Hindlimb muscle (tissue), 1 donor: ENCODE measurements around the gene C15orf39. TPM values are rescaled to one million over a fixed set of nuclear protein-coding genes. Genes with fewer than 3 reads are reported as not detected.
"Not testable (repeated sequence)": the region's sequence is repeated elsewhere in the genome, so short reads cannot be mapped to it uniquely, and the experiment has no call there.

Experiments
- DNase-seq: peaks from one replicate; pipeline ENCODE4 v3.0.0-alpha.2; 2013
- polyA plus RNA-seq: library from polyadenylated mRNA; unstranded; fragments of 120-200 nt; gene quantifications from one replicate; pipeline ENCODE4 v1.2.1, GENCODE V29; 2013; ENCODE audit not compliant: insufficient read length

C15orf39 gene
- polyA plus RNA-seq, result 9.7 TPM

DNA sequence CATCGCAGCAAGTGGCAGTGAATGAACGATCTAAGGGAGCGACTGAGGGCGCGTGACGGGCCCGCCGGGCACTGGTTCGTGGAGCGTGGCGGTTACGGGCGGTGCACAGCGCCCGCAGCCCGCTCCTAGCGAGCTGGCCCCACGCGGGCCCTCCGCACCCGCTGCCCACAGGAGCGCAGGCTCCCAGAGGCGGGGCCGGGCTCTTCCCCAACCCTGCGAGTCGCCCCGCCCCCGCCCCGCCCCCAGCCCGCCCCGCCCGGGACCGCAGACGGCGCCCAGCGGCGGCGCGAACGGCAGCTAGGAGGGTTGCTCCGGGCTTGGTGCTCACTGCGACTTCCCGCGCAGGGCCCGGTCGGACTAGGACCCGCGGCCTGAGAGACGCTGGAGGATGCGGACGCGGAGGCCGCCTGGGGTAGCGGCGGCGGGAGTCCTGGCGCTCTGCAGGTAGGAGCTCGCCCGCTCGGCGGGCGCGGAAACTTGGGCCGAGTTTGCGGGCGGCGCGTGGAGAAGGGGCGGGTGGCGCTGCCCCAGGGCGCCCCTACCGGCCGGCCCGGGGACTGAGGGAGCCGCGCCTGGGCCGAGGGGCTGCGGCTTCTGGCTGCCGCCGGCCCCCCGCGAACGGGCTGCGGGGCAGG is at the start of gene C15orf39:
C15orf39 (plus strand) TSS at position 267 of the 635 bp plus-strand sequence. CDS start 4,167 bp downstream, outside the sequence.
- peak; percentile 83 for DNase-seq

DNA sequence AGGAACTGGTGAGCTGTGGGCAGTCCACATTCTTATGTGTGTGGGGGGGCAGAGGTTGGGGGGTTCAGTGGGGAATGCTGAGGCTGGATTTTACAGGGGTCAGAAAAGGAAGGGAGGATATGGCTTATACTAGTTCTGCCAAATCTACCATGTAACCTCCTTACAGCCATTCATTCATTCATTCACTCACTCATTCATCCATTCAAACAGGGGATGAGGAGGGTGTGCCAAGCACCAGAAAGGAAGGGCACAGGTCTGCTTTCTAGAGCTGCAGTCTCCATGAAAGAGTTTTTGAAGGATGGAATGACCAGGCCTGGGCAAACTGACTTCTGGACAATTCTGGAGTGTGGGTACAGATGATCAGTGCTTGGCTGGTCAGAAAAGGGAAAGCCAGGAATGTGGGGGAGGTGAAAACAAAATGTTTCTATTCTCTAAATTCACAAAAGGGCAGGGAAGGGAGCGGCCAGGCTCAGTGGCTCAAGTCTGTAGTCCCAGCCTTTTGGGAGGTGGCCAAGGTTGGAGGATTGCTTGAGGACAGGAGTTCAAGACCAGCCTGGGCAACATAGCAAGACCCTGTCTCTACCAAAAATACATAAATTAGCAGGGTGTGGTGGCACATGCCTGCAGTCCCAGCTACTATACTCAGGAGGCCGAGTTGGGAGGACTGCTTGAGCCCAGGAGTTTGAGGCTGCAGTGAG is 49.2 kb upstream of the C15orf39 start:
- DNase-seq, result no peak

DNA sequence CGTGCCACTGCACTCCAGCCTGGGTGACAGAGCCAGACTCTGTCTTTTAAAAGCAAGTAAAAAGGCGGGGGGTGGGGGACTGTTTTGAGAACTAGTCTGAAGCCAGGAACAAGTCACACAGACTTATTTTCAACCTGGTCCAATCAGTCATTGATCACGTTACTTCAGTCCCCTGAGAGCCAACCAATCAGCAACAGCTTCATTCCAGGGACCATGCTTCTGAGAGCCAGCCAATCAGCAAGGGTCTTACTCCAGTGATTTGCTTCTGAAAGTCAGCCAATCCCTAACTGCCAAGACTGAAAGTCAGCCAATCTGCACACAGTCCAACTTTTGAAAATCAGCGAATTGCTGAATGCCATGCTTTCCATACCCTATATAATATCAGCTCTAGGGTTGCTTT is 48.6 kb upstream of the C15orf39 start:
- DNase-seq, result peak; percentile 31

DNA sequence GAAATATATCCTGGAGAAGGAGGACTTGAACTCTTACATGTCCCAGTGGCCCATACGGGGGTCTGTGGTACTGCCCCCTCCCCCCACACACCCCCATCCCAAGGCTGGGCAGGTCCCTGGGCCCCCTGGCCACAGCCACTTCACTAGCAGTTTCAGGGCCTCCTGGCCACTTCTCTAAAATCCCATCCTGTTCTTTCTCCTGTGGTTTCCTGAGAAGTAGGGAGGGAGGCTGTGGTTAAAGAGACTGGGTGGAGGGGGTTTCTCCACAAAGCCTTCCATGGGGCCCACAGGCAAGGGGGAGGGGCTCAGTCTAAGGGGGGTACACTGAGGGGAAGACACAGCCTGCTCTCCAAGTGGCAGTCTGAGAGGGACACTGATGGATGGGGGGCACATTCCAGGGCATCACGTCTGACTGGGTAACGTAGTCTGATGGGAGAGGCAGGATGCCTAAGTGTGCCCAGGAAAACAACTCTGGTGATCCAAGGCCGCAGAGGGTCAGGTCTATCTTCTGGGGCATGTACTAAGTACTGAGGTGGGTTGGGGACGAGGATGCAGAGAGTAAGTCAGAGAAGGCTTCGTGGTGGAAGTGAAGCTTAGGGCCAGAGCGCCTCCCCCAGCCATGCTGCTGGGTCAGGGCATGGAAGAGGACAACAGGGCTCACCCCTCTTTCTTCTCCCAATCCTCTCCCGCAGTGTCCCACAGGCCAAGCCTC is 48.0 kb upstream of the C15orf39 start:
- no peak for DNase-seq

DNA sequence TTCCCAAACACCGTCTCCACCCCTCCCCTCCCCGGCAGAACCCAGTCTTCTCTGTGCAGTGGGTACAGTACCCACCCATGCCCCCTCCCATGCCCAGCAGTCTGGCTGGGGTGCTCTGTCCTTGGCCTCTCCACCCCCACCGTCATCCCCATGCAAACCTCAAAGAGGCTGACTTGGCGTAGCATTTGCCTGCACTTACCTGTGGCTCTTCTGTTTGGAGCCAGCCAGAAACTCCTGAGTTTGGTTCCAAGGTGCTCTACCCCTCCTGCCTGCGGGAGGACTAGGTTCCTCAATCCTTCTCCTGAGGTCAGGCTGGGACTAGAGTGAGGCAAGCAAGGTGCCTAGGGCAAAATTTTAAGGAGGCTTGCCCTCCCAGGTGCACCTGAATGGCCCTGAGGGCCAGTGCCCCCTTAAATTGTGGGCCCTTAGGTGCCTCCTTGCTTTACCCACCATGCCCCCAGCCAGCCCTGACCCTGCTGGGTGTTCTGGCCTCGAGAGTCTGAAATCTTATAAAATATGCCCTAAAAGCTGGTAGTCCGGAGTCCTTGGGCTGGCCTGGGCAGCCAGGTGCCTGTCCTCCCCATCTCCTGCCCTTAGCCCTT is 47.1 kb upstream of the C15orf39 start:
- DNase-seq, result no peak

DNA sequence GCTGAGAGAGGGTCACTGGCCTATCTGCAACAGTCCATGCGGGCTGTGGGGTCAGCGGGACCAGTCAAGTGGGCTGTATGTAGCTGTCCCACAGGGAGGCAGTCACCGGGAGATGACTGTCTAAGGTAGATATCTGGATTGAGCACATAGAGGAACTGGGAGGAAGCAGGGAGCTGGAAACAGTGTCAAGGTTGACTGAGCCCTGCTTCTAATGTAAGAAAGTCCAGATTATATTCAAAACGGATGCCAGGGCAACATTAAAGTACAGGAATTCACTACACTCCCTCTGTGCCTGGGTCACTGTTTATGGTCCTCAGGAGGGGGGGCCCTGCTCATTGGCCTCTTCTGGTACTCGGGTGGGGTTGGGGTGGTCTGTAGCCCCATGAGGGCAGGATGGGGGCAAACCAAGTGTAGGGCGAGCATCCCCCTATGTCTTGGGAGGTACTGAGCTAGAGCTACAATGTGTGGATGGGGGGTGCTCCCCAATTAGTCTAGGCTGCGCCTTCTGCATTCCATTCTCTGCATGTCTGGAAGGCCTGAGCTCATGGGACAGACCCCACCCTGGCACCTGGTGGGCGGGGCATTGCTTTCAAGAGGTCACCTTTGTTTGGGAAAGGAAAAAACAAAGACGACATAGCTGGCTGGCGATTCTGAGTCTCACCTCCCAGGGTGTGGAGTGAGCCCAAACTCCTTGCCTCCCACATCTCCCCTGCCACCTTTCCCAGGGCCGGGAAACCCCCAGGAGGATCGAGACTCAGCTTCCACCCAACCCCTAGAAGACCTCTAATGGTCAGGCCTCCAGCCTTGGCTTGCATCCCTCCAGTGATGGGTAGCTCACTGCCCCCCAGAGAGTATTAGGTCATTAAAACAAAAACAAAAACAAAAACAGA is 45.1 kb upstream of the C15orf39 start:
- DNase-seq, result no peak

DNA sequence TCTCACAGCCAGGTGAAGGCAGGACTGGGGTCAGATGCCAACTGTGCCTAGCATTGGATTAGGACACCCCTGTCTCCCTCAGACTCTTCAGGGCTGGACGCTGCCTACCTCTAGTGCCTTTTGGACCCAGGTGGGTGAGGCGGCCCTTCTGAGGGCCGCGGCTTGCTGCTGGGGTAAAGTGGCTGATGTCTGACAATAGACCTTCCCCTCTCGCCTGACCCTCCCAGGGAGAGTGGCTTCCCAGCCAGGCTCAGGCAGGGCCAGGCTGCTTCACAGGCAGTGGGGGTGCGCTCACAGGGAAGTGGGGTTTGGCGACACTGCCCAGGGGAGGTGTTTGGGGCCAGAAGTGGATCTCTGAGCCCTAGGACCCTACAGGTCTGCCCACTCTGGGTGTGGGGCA is 43.3 kb upstream of the C15orf39 start:
- no peak for DNase-seq

DNA sequence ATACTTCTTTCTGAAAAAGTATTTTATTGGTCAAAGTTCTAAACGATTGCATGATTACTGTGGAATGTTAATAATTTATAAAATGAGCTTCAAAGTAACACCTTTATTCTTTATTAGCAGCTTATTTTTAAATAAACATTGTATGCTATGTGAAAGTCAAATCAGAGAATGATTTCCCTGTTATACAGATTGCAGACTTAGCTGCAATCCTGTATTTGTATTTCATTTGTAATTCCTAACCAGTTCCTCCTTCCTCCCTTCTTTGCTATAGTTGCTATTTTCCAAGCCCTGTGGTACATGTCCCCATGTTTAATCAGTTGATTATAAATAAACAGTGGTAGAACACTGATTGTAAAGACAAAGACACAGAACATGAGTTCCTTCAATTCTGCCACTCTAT is 42.4 kb upstream of the C15orf39 start:
- no peak for DNase-seq

DNA sequence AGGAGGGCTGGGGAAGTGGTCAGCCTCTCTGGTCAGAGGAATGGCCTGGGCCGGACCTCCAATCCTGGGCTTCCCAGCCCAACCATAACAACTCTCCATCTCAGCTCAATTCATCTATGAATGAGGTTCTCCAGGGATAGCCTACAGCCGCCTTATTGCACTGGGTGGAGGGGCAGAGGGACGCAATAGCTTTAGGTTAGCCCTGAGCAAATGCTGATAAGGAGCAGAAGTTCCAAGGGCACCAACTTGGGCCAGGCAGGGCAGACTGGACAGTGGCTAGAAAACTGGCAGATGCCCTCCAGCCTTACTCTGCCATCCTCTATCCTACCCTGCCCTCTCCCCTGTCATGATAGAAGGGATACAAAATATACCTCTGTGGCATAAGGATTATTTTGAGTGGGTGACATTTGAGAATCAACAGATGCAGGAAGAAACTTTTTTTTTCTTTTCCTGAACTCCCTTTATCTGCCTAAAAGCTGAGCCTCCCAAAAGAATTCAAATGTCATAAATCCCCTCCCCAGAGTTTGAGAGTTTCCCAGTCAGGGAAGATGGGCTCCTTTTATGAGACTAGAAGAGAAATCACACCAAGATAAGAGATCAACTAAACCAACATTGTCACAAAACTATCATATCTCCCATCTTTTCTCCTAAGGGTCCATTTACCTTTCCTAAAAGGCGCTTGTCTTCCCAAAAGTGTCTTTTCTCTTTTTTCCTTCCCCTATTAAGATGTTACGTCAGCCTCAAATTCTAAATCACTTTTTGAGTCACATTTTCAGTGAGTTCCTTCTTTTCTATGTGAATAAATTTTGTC is 40.4 kb upstream of the C15orf39 start:
- DNase-seq, result no peak

DNA sequence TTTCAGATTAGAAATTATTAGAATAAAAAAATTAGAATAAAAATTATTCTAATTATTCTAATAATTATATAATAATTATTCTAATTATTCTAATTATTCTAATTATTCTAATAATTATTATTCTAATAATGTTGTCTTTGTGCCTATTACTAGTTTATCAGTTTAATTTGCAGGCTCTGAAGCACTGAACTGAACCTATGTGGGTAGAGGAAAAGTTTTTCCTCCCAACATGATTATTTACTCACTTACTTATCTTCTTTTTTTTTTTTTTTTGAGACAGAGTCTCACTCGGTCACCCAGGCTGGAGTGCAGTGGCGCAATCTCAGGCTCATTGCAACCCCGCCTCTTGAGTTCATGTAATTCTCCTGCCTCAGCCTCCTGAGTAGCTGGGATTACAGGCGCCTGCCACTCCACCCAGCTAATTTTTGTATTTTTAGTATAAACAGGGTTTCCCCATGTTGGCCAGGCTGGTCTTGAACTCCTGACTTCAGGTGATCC is 39.7 kb upstream of the C15orf39 start:
- DNase-seq, result no peak

DNA sequence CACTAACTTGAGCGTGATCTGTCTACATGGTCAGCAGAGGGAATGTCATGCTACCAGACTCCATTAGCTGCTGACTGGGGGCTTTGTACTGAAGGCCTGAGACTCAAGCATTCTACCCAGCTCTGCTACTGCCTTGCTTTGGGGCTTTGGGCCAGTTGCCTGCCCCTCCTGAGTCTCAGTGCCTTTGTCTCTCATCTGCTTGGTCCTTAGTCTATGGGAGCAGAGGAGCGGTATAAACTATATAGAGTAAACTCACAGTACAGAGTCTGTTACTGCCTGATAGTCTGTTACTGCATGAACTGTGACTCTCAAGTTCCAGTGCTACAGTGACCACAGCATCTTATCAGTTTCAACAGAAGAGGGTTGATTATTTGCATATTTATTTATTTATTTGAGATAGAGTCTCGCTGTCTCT is 38.5 kb upstream of the C15orf39 start:
- no peak for DNase-seq

DNA sequence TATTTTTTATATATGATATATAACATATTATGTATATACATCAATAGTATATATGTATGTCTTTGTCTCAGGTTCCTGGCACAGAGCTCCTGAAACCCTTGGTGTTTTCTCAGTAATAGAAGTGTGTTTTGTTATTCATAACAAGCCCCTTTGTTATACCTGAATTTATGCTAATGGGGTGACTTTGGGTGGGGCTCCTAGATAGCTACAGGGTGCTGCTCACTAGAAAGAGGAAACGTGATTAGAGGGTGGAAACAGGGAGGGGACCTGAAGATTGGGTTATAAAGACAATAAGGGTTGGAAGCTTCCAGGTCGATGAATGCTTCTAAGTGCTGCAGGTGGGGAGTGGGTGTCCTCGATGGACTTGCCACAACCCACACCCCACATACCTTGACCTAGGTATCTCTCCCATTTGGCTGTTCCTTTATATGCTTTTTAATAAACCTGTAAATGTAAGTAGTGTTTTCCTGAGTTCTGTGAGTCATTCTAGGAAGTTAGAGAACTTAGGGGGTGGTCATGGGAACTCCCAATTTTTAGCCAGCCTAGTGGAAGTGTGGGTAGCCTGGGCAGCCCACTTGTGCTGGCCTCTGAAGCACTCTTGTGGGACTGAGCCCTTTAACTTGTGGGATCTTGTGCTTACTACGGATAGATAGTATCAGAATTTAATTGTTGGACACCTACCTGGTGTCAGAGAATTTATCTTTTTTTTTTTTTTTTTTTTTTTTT is 36.9 kb upstream of the C15orf39 start:
- DNase-seq, result no peak

DNA sequence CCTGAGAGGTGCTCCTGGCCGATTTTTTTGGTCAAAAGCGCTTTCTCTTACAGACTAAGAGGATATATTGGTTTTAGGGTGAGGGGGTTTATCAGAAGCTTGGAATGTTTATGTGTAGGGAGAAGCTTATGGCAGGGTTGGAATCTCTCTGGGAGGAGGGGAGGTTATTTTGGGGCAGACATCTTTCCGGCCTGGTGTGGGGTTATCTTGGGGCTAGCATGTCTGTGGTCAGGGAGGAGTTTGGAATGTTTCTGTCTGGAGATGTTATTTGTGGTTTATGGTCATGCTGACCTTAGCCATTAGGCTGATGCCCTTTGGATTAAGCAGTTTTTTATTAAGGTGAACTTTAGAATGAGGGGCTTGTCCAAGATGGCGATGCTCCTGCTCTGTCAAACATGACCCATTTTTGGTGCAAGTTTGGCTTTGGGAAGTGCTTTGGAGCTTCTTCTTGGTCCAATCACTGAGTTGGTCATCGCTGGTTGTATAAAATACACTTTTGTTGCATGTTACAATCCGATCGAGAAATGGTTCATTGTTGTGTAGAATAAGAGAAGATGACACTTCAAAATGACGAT is 35.1 kb upstream of the C15orf39 start:
- DNase-seq, result not testable (repeated sequence)

DNA sequence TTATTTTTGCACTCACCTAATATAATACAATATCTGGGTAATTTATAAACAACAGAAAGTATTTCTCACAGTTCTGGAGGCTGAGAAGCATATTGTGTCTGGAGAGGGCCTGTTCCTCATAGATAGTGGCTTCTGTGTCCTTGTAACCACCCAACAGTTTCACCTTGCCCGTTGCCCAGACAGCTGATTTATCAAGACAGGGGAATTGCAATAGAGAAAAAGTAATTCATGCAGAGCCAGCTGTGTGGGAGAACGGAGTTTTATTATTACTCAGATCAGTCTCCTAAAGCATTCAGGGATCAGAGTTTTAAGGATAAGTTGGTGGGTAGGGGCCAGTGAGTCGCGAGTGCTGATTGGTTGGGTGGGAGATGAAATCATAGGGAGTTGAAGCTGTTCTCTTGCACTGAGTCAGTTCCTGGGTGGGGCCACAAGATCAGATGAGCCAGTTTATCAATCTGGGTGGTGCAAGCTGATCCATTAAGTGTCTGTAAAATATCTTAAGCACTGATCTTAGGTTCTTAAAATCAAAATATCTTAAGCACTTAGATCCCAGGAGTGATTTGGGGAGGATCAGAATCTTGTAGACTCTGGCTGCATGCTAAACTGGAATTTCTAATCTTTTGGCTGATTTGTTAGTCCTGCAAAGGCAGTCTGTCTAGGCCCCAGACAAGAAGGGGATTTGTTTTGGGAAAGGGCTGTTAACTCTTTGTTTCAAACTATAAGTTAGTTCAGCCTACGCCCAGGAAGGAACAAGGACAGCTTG is 33.9 kb upstream of the C15orf39 start:
- no peak for DNase-seq

DNA sequence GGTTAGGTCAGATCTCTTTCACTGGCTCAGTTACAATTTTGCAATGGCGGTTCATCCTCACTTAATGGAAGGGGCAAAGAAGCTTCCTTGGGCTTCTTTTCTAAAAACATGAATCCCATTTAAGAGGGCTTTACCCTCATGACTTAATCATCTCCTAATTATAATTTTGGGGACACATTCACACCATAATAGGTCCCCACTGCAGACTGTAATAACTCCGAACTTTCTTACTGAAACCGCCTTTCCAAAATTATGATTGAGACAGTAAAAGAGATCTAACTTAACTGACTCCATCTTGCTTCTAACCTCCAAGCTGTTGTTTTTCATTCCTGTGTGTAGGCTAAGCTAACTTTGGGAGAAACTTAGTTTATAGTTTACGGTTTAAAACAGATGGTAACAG is 33.3 kb upstream of the C15orf39 start:
- DNase-seq, result no peak

DNA sequence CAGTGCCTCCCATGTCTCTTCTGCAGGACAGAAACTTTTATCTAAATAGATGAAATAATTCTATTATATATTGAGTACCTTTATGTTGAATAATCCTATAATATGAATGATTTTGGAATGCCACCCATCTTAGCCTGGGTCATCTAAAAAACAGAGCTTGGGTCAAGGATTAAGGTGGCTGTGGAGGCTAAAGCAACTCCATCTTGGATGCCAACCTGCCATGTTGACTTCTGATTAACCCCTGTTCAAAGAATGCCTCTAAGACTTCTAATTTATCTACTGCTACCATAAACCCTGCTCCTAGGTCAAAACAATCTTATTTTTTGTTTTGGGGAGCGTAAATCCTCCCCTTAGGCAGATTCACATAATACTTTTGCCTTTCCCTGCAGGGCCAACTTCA is 31.5 kb upstream of the C15orf39 start:
- no peak for DNase-seq

DNA sequence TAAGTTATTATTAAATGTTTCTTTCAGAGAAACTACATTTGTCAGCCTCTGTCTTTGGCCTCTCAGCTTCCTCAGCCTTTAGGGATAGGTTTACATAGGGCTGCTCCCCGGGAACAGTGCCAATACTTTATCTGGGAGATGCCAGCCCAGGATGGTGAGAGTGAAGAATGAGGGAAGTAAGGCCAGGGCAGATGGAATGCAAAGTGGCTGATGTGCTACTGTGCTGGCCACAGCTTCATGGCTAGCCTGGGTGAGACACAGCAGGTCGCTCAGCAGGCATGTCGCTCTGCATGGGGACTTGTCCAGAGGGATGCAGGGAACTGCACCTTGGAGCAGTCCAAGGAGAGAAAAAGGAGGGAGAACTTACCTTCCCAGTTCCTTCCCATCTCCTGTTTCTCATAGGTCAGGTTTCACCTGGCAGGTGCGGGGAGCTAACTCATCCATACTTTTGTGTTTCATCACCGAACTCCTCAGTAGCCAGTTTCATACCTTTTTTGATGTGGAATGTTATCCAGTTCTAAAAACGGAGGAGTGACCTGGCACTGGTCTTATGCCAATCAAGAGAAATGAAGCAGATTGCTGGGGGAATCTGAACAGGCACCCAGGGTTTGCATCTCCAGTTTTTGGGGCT is 30.9 kb upstream of the C15orf39 start:
- no peak for DNase-seq

DNA sequence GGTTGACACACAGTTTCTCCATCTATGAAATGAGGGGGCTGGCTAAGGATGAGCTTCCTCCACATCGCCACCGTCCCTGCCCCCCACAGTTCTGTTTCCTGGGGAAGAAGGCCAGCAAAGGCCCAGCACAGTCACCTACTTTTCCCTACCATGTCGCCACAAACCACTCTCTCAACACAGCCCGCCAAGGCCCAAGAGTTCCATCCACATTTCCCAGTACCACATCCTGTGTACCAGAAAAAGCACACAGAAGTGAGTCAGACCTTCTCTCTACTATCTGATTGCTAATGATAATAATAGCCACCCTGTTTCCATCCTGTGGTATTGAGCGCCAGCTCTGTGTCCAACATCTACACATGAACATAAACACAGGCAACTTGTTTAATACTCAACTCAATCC is 30.3 kb upstream of the C15orf39 start:
- no peak for DNase-seq
